Upper lobe of right lung (tissue), 1 donor: ENCODE measurements around the gene TMEM60. TPM values are rescaled to one million over a fixed set of nuclear protein-coding genes. Genes with fewer than 3 reads are reported as not detected.

ENCODE experiments used
- ATAC-seq: fragments of 200-7000 bp; cut with Tn5 transposase; one replicate; pipeline ENCODE4 v1.9.1; 2020; ENCODE audit warnings: mild to moderate bottlenecking, moderate library complexity
- DNase-seq: peaks from one replicate; pipeline ENCODE4 v3.0.0-alpha.2; 2020
- H3K27ac ChIP-seq: fragments of 200-600 bp; one replicate; pipeline ENCODE4 v1.8.0; 2022
- H3K27me3 ChIP-seq: fragments of 200-600 bp; one replicate; pipeline ENCODE4 v1.8.0; 2022; ENCODE audit warnings: mild to moderate bottlenecking
- H3K36me3 ChIP-seq: fragments of 200-600 bp; one replicate; pipeline ENCODE4 v1.8.0; 2022
- H3K4me1 ChIP-seq: fragments of 200-600 bp; one replicate; pipeline ENCODE4 v1.8.0; 2022
- H3K4me3 ChIP-seq: fragments of 200-600 bp; one replicate; pipeline ENCODE4 v1.8.0; 2022; ENCODE audit warnings: mild to moderate bottlenecking
- H3K9me3 ChIP-seq: fragments of 200-600 bp; one replicate; pipeline ENCODE4 v1.8.0; 2022
- intact Hi-C: fragments of 100-400 bp; cut with DNase I; formaldehyde crosslinking; loops from one replicate; pipeline ENCODE4 v1.11.0; 2022
- total RNA-seq: library from RNA; stranded (reverse); fragmentation: NEBNext Ultra II Directional; extraction: Animal tissue kit (Norgen Biotek cat#: 25700); gene quantifications from one replicate; pipeline ENCODE4 v1.2.1, GENCODE V29; 2021
- TF ChIP-seq, protein P1 (sequence below): fragments of 200-600 bp; IDR thresholded peaks from one replicate; pipeline ENCODE4 v1.8.0; 2022; ENCODE audit warnings: antibody characterized with exemption
- donor health status: DM: no; HTN: yes; CAD: no; lungs with severe emphysema.

The TMEM60 gene
- total RNA-seq, 1 donor from 2014 or later, result 22.8 TPM

- no peak for DNase-seq
- intact Hi-C loops, result no loop called here
- H3K27ac ChIP-seq, result no peak overlapping the region
- H3K4me3 ChIP-seq, result no peak overlapping the region
- peaks cover 19% of the 10 kb centered on the region for H3K36me3 ChIP-seq
- H3K9me3 ChIP-seq, result no peaks in the 10 kb centered on the region
- ATAC-seq, result no peak
- no peaks in the 10 kb centered on the region for H3K27me3 ChIP-seq
- peaks cover 7% of the 10 kb centered on the region for H3K4me1 ChIP-seq
- TF ChIP-seq, protein P1, sequence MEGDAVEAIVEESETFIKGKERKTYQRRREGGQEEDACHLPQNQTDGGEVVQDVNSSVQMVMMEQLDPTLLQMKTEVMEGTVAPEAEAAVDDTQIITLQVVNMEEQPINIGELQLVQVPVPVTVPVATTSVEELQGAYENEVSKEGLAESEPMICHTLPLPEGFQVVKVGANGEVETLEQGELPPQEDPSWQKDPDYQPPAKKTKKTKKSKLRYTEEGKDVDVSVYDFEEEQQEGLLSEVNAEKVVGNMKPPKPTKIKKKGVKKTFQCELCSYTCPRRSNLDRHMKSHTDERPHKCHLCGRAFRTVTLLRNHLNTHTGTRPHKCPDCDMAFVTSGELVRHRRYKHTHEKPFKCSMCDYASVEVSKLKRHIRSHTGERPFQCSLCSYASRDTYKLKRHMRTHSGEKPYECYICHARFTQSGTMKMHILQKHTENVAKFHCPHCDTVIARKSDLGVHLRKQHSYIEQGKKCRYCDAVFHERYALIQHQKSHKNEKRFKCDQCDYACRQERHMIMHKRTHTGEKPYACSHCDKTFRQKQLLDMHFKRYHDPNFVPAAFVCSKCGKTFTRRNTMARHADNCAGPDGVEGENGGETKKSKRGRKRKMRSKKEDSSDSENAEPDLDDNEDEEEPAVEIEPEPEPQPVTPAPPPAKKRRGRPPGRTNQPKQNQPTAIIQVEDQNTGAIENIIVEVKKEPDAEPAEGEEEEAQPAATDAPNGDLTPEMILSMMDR, result no peak
Measured at GRCh38 chr7:77766801-77767605, 31.2 kb downstream of the TMEM60 start.

GRCh38 chr7:77765906-77766800, 32.1 kb downstream of the TMEM60 start:
- Histone ChIP-seq H3K9me3 (no peaks in the 10 kb centered on the region), H3K4me3 (no peak overlapping the region), H3K27me3 (no peaks in the 10 kb centered on the region), H3K36me3 (peaks cover 19% of the 10 kb centered on the region), H3K27ac (no peak overlapping the region), H3K4me1 (peaks cover 7% of the 10 kb centered on the region)
- no peak for DNase-seq
- TF ChIP-seq, protein P1, result no peak
- intact Hi-C loops, result no loop called here
- no peak for ATAC-seq

DNA sequence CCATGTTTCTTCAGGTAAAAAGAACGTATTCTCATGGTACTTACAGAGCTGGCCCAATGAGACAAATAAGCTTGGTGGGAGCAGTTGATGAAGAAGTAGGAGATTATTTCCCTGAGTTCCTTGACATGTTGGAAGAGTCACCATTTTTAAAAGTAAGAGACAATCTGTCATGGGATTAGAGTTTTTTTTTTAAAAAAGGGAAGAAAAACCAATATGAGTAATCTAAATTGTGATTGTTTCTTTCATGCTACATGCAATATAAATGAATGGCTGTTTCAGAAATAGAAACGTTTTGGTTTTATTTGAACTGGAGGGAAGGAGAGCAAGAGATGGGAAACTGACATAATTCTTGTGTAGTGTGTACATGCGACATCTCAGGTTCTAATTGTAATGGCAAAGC, 32.8 kb downstream of the TMEM60 start:
- H3K27ac ChIP-seq, result no peak overlapping the region
- TF ChIP-seq, protein P1, result no peak
- peaks cover 7% of the 10 kb centered on the region for H3K4me1 ChIP-seq
- intact Hi-C loops, result no loop called here
- no peaks in the 10 kb centered on the region for H3K27me3 ChIP-seq
- no peak overlapping the region for H3K4me3 ChIP-seq
- H3K36me3 ChIP-seq, result peaks cover 15% of the 10 kb centered on the region
- DNase-seq, result no peak
- H3K9me3 ChIP-seq, result no peaks in the 10 kb centered on the region
- ATAC-seq, result no peak

- TF ChIP-seq, protein P1, result no peak
- no peaks in the 10 kb centered on the region for H3K27me3 ChIP-seq
- no peaks in the 10 kb centered on the region for H3K36me3 ChIP-seq
- no peak overlapping the region for H3K27ac ChIP-seq
- no peak overlapping the region for H3K4me3 ChIP-seq
- ATAC-seq (no peak), DNase-seq (no peak)
- peaks cover 10% of the 10 kb centered on the region for H3K4me1 ChIP-seq
- H3K9me3 ChIP-seq, result no peaks in the 10 kb centered on the region
- intact Hi-C loops, result no loop called here
Measured at GRCh38 chr7:77760809-77761453, 37.3 kb downstream of the TMEM60 start.

GRCh38 chr7:77759294-77759889, 38.8 kb downstream of the TMEM60 start:
- Histone ChIP-seq H3K4me1 (peaks cover 9% of the 10 kb centered on the region), H3K27ac (peak overlapping the region; percentile 18), H3K4me3 (no peak overlapping the region), H3K9me3 (no peaks in the 10 kb centered on the region), H3K27me3 (no peaks in the 10 kb centered on the region), H3K36me3 (no peaks in the 10 kb centered on the region)
- no peak for DNase-seq
- intact Hi-C loops, result loop anchor here (10.0 kb wide), 1 partner anchor 95 kb away; no protein-coding TSS in a partner anchor
- TF ChIP-seq, protein P1, result peak; percentile 82
- peak; percentile 91 for ATAC-seq
